Stomach (tissue), 9 donors: ENCODE data around the gene TPST2. TPM values are rescaled to one million over a fixed set of nuclear protein-coding genes. Genes with fewer than 3 reads are reported as not detected.

Source experiments
- DNase-seq, 2 donors: peaks; one replicate each; pipeline versions ENCODE4 v3.0.0 to v3.0.0-alpha.2; 2013 to 2019
- H3K27ac ChIP-seq, 5 donors: fragments of 200-600 bp in 4 of 5; sonication (generic) in 4 of 5; one replicate each; pipeline ENCODE4 v1.5.1; 2013 to 2019; ENCODE audit warnings: mild to moderate bottlenecking in 1 of 5, moderate library complexity in 1 of 5
- H3K27me3 ChIP-seq, 3 donors: fragments of 200-600 bp; sonication (generic); one replicate each; pipeline ENCODE4 v1.5.1; 2017 to 2019; ENCODE audit warnings: mixed run types in 1 of 3
- H3K36me3 ChIP-seq, 4 donors: fragments of 200-600 bp; sonication (generic); 1 replicate in 3 of 4; 2 replicates in 1 of 4; pipeline ENCODE4 v1.5.1; 2016 to 2019
- H3K4me1 ChIP-seq, 4 donors: fragments of 200-600 bp; sonication (generic); one replicate each; pipeline ENCODE4 v1.5.1; 2016 to 2019
- H3K4me3 ChIP-seq, 4 donors: fragments of 200-600 bp; sonication (generic) in 3 of 4; one replicate each; pipeline ENCODE4 v1.5.1; 2016 to 2019; ENCODE audit warnings: mild to moderate bottlenecking in 1 of 4
- H3K9me3 ChIP-seq, 4 donors: fragments of 200-600 bp; sonication (generic); one replicate each; pipeline ENCODE4 v1.5.1; 2016 to 2019
- CTCF ChIP-seq, 7 experiments: fragments of 450-650 bp in 4 of 7; fragments of 200-600 bp in 3 of 7; sonication (generic) in 3 of 7; IDR thresholded peaks; one replicate each; pipeline ENCODE4 v1.5.1; 2016 to 2019; ENCODE audit warnings: antibody characterized with exemption in 7 of 7, control low read depth in 2 of 7, mild to moderate bottlenecking in 1 of 7
- EP300 ChIP-seq: sonication (generic); formaldehyde crosslinking; IDR thresholded peaks from one replicate; pipeline ENCODE4 v1.6.1; 2017; ENCODE audit warnings: antibody characterized with exemption
- POLR2A ChIP-seq, 4 donors: fragments of 450-650 bp; IDR thresholded peaks; one replicate each; pipeline ENCODE4 v1.6.1; 2016; ENCODE audit warnings: antibody characterized with exemption in 4 of 4, control low read depth in 2 of 4, mild to moderate bottlenecking in 1 of 4, moderate library complexity in 1 of 4
- POLR2AphosphoS5 ChIP-seq, 3 donors: sonication (generic); formaldehyde crosslinking; IDR thresholded peaks; one replicate each; pipeline ENCODE4 v1.6.1; 2016; ENCODE audit warnings: antibody characterized with exemption in 3 of 3
- WGBS, 5 donors: extraction: QIAGEN DNeasy Blood & Tissue Kit in 3 of 5; methylation state at CpG; one replicate each; pipeline versions ENCODE4 v1.1.5 to v1.1.7; 2013 to 2018; 5-methylcytosine and 5-hydroxymethylcytosine counted together
- intact Hi-C: fragments of 100-400 bp; cut with DNase I; formaldehyde crosslinking; loops from one replicate; pipeline ENCODE4 v1.15.1; 2023; ENCODE audit warnings: low total_unique reads
- polyA plus RNA-seq, 3 donors: library from polyadenylated mRNA; stranded (reverse); fragments of 200-250 nt; gene quantifications; one replicate each; pipeline ENCODE4 v1.2.3, GENCODE V29; 2013
- total RNA-seq, 5 donors: library from RNA; depleted of rRNA; stranded (reverse); fragments of >200 nt; gene quantifications; one replicate each; pipeline versions ENCODE4 v1.1.0 to v1.2.3, GENCODE V29; 2014 to 2016
- donor health status: healthy with polysubstance abuse.
- donor health status: Bipolar disorder and iron deficiency.
- donor health status: healthy.

Gene TPST2
- total and polyA plus RNA-seq, 8 donors = 5.3 to 88.3 (median 10.4) TPM

DNA sequence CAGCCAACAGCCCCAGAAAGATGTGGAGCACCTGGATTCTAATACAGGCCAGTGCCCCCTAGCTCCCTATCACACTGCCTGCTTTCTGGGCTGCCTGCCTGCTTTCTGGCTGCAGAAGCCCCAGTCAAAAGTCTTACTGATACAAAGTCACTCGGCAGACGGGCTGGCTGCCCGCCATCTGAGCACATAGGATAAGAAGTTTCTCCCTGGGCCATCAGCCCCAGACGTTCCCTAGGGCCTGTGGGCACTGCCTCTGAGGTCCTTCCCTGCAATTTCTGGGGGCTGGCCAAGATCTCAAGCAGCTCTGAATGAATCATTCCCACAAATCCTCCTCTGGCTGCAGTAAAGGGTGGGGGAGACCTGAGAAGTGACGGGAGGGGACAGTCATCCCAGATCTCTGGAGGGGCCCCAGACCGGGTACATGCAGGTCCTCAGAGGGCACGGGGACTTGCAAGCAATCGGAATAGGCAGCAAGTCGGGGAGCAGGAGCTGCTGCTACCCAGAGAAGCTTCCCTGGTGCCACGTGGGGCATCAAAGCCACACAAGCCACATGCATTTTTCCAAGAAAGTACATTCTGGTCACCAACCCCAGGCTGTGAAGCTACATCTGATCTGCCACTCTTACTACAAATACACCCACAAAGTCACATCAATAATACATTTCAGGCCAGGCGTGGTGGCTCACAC lies 4.7 kb downstream of the TPST2 start:
- peaks cover 0 to 41% (median 20%) of the 10 kb centered on the region in 4 donors for H3K4me1 ChIP-seq
- intact Hi-C loops = no loop called here
- H3K27ac ChIP-seq = no peak overlapping the region
- H3K4me3 ChIP-seq = no peak overlapping the region
- 52 to 55% (median 54%) methylated on average over 9 to 11 of the region's 11 CpGs for WGBS, 5 donors
- H3K27me3 ChIP-seq = no peaks in the 10 kb centered on the region
- TF ChIP-seq POLR2AphosphoS5 (IDR thresholded peaks at IDR 0.05) (no peak), POLR2A (IDR thresholded peaks at IDR 0.05) (no peak), CTCF (IDR thresholded peaks at IDR 0.05) (no peak), EP300 (no peak)
- peak; percentile 43 to 45 for DNase-seq
- H3K36me3 ChIP-seq = peaks cover 0 to 12% (median 6%) of the 10 kb centered on the region in 4 donors
- H3K9me3 ChIP-seq = no peaks in the 10 kb centered on the region

DNA sequence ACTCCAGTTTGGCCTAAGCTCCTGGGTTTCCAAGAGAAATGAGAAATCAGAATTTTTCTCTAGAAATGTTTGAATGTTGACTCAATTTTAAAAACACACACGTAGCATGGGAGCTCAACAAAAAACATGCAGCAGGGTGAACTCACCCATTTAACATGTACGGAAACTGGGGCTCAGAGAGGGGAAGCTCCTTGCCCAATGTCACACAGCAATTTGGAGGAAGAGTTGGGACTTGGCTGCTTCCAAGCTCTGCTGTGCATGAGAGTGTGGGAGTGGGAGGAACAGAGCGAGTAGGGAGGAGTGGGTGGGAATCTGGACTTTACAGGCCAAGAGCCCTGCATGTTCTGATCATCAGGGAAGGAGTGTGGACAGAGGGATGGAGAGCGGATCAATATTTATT lies 5.9 kb downstream of the TPST2 start:
- H3K4me3 ChIP-seq = no peak overlapping the region
- no peaks in the 10 kb centered on the region for H3K9me3 ChIP-seq
- intact Hi-C loops = no loop called here
- peaks cover 0 to 49% (median 13%) of the 10 kb centered on the region in 4 donors for H3K4me1 ChIP-seq
- no peak overlapping the region for H3K27ac ChIP-seq
- TF ChIP-seq POLR2AphosphoS5 (IDR thresholded peaks at IDR 0.05) = no peak
- no peak for TF ChIP-seq CTCF (IDR thresholded peaks at IDR 0.05)
- TF ChIP-seq EP300 = no peak
- no peak for TF ChIP-seq POLR2A (IDR thresholded peaks at IDR 0.05)
- no peaks in the 10 kb centered on the region for H3K27me3 ChIP-seq
- WGBS, 5 donors = 72 to 82% (median 81%) methylated on average over 4 of the region's 4 CpGs
- no peak for DNase-seq
- H3K36me3 ChIP-seq = peaks cover 0 to 12% (median 6%) of the 10 kb centered on the region in 4 donors

- WGBS, 5 donors = 95 to 98% (median 97%) methylated on average over 8 of the region's 8 CpGs
- intact Hi-C loops = no loop called here
- Histone ChIP-seq H3K4me1 (peaks cover 0 to 37% (median 8%) of the 10 kb centered on the region in 4 donors), H3K36me3 (peaks cover 0 to 12% (median 6%) of the 10 kb centered on the region in 4 donors), H3K4me3 (no peak overlapping the region), H3K27me3 (no peaks in the 10 kb centered on the region), H3K9me3 (no peaks in the 10 kb centered on the region), H3K27ac (no peak overlapping the region)
- DNase-seq = no peak
- TF ChIP-seq POLR2AphosphoS5 (IDR thresholded peaks at IDR 0.05) (no peak), POLR2A (IDR thresholded peaks at IDR 0.05) (no peak), EP300 (no peak), CTCF (IDR thresholded peaks at IDR 0.05) (no peak)
Observed at GRCh38 chr22:26581633-26582168, 8.2 kb downstream of the TPST2 start.

GRCh38 chr22:26581026-26581425 lies 8.9 kb downstream of the TPST2 start:
- no peak for TF ChIP-seq EP300
- DNase-seq = no peak
- Histone ChIP-seq H3K27me3 (no peaks in the 10 kb centered on the region), H3K4me1 (peaks cover 0 to 30% (median 8%) of the 10 kb centered on the region in 4 donors), H3K9me3 (no peaks in the 10 kb centered on the region), H3K4me3 (no peak overlapping the region), H3K36me3 (peaks cover 0 to 12% (median 6%) of the 10 kb centered on the region in 4 donors), H3K27ac (no peak overlapping the region)
- 23 to 91% (median 36%) methylated on average over 1 of the region's 1 CpG for WGBS, 5 donors
- intact Hi-C loops = no loop called here
